GM12872 (cell line): ENCODE measurements around the gene DNAH5.

ENCODE experiments used
- TF ChIP-seq, protein P1 (sequence below): IDR thresholded peaks from 3 replicates; pipeline ENCODE4 v1.5.1; 2011; ENCODE audit warnings: low read depth, mild to moderate bottlenecking, low read length, moderate library complexity; ENCODE audit not compliant: insufficient read depth

Gene DNAH5

GRCh38 chr5:13939638-13940037, 4.8 kb downstream of the DNAH5 start:
- TF ChIP-seq, protein P1, sequence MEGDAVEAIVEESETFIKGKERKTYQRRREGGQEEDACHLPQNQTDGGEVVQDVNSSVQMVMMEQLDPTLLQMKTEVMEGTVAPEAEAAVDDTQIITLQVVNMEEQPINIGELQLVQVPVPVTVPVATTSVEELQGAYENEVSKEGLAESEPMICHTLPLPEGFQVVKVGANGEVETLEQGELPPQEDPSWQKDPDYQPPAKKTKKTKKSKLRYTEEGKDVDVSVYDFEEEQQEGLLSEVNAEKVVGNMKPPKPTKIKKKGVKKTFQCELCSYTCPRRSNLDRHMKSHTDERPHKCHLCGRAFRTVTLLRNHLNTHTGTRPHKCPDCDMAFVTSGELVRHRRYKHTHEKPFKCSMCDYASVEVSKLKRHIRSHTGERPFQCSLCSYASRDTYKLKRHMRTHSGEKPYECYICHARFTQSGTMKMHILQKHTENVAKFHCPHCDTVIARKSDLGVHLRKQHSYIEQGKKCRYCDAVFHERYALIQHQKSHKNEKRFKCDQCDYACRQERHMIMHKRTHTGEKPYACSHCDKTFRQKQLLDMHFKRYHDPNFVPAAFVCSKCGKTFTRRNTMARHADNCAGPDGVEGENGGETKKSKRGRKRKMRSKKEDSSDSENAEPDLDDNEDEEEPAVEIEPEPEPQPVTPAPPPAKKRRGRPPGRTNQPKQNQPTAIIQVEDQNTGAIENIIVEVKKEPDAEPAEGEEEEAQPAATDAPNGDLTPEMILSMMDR: no peak

DNA sequence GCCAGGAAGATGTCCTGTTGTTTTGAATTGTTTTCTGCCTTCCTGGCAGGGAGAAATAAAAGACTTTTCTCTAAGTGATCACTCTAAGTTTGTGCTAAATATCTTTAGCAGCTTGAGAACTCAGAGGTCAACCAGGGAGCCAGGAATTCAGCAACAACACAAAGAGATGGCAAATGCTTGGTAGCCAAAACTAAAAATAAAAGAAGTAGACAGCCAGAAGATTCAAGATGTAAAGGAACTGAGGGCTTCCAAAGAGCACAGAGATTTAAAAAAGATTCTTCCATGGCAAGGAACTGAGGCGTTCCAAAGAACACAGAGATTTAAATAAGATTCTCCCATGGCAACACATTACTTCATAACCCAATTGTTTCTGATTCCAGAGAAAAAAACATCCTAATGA, 9.6 kb downstream of the DNAH5 start:
- TF ChIP-seq, protein P1: no peak

DNA sequence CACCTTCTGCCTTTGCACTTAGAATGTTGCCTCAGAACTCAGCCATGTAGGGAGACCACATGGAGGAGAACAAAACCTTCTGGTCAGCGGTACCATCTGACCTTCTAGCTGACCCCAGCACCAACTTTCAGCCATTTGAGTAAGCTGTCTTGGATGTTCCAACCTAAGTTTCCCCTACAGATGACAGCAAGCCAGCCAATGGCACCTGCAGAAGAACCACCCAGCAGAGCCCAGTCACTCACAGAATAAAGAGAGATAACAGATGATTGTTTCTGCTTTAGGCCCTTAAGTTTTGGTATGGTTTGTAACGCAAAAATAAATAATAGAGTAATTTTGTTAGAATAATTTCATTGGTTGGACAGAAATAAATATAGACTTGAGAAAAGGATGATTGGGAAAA, 10.4 kb downstream of the DNAH5 start:
- TF ChIP-seq, protein P1: no peak

GRCh38 chr5:13932561-13932960, 11.9 kb downstream of the DNAH5 start:
- TF ChIP-seq, protein P1: no peak

DNA sequence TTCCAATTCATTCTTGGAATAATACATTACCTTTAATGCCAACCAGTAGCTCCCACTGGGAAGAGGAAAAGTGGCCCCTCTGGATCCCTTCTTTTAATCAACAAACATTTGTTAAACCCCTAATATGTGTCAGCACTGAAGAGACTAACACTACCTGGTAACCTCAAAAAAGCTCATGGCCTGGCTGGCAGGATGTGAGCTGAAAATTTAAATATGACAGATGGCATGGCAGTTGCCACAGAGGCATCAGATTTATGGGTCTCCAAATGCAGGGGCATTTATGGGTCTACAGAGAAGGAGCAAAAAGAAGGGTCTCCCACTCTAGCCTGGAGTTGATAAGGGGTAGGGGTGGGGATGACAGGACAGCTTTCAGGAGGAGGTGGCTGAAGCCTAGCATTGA, 12.5 kb downstream of the DNAH5 start:
- TF ChIP-seq, protein P1: no peak

- TF ChIP-seq, protein P1: no peak
Observed at GRCh38 chr5:13930541-13931171, 13.8 kb downstream of the DNAH5 start.

- TF ChIP-seq, protein P1: no peak
Observed at GRCh38 chr5:13926731-13927130, 17.8 kb downstream of the DNAH5 start.
